ENCODE results near the gene ABCG4. TPM values are rescaled to one million over a fixed set of nuclear protein-coding genes. Genes with fewer than 3 reads are reported as not detected.

ABCG4 gene
- total RNA-seq (2014; rRNA removed; shearing (Covaris generic)): not detected in 2 replicates

GRCh38 chr11:119149018-119149785, at the start of gene ABCG4:
TSS of gene ABCG4 (plus strand) at chr11:119149052. CDS start at chr11:119149966, 914 bp downstream.
- DNase-seq (ENCODE audit: low spot score): no peak

- DNase-seq (ENCODE audit: low spot score): no peak
These were observed 49.1 kb upstream of the ABCG4 start for GRCh38 chr11:119099711-119100110.

- peak; percentile 79 for DNase-seq (ENCODE audit: low spot score)
These were observed 48.4 kb upstream of the ABCG4 start for GRCh38 chr11:119100246-119100970.

- DNase-seq (ENCODE audit: low spot score): no peak
These were observed 47.7 kb upstream of the ABCG4 start for GRCh38 chr11:119100994-119101758.

- DNase-seq (ENCODE audit: low spot score): peak; percentile 99
These were observed 47.0 kb upstream of the ABCG4 start, which contains the start of gene DPAGT1 for GRCh38 chr11:119101759-119102423. TSS of gene DPAGT1 (minus strand) at chr11:119101853. CDS start at chr11:119101655, 198 bp downstream.

GRCh38 chr11:119103161-119103664, 45.6 kb upstream of the ABCG4 start:
- peak; percentile 30 for DNase-seq (ENCODE audit: low spot score)

GRCh38 chr11:119103793-119104192, 45.1 kb upstream of the ABCG4 start:
- DNase-seq (ENCODE audit: low spot score): no peak

GRCh38 chr11:119106564-119107537, 42.0 kb upstream of the ABCG4 start, which contains the start of gene C2CD2L:
TSS of gene C2CD2L (plus strand) at chr11:119107344. CDS start at chr11:119107742, 398 bp downstream.
- peak; percentile 96 for DNase-seq (ENCODE audit: low spot score)

GRCh38 chr11:119107538-119108145, 41.2 kb upstream of the ABCG4 start:
- DNase-seq (ENCODE audit: low spot score): no peak

- peak; percentile 81 for DNase-seq (ENCODE audit: low spot score)
These were observed 40.6 kb upstream of the ABCG4 start for GRCh38 chr11:119108146-119108856.

- DNase-seq (ENCODE audit: low spot score): no peak
These were observed 40.0 kb upstream of the ABCG4 start for GRCh38 chr11:119108857-119109221.

- DNase-seq (ENCODE audit: low spot score): no peak
These were observed 39.0 kb upstream of the ABCG4 start for GRCh38 chr11:119109843-119110242.

- DNase-seq (ENCODE audit: low spot score): no peak
These were observed 38.4 kb upstream of the ABCG4 start for GRCh38 chr11:119110439-119110838.

GRCh38 chr11:119111361-119111925, 37.4 kb upstream of the ABCG4 start:
- no peak for DNase-seq (ENCODE audit: low spot score)

GRCh38 chr11:119112314-119113020, 36.4 kb upstream of the ABCG4 start:
- DNase-seq (ENCODE audit: low spot score): no peak

GRCh38 chr11:119113716-119114115, 35.1 kb upstream of the ABCG4 start:
- DNase-seq (ENCODE audit: low spot score): no peak

- no peak for DNase-seq (ENCODE audit: low spot score)
These were observed 34.5 kb upstream of the ABCG4 start for GRCh38 chr11:119114351-119114750.
